ENCODE measurements around the gene ASGR1.

ASGR1 gene

GRCh38 chr17:7179317-7180254 is at the start of gene ASGR1:
Gene ASGR1 (minus strand): TSS chr17:7179370. CDS start chr17:7178563, 807 bp downstream.
- Mint-ChIP-seq H3K4me1 (peaks cover 10 to 21% of the 10 kb centered on the region in 2 donors), H3K9me3 (no peaks in the 10 kb centered on the region), H3K27me3 (peaks cover 10 to 11% of the 10 kb centered on the region in 2 donors), H3K36me3 (no peaks in the 10 kb centered on the region), H3K4me3 (peak within 1 kb of the TSS; percentile 22 to 38), H3K27ac (no peak within 1 kb of the TSS)
- no peak for DNase-seq
- no peak for ATAC-seq (replicated peaks)

- Mint-ChIP-seq H3K4me1 (peaks cover 25 to 34% of the 10 kb centered on the region in 2 donors), H3K27ac (no peak overlapping the region), H3K36me3 (peaks cover 55 to 65% of the 10 kb centered on the region in 2 donors), H3K4me3 (no peak overlapping the region), H3K27me3 (no peaks in the 10 kb centered on the region), H3K9me3 (no peaks in the 10 kb centered on the region)
- no peak for ATAC-seq (replicated peaks)
- no peak for DNase-seq
Measured at GRCh38 chr17:7228920-7229319, 49.8 kb upstream of the ASGR1 start.

GRCh38 chr17:7226721-7227710 is 47.8 kb upstream of the ASGR1 start:
- DNase-seq, result no peak
- Mint-ChIP-seq H3K27ac (no peak overlapping the region), H3K4me1 (peaks cover 15 to 21% of the 10 kb centered on the region in 2 donors), H3K9me3 (no peaks in the 10 kb centered on the region), H3K4me3 (no peak overlapping the region), H3K27me3 (no peaks in the 10 kb centered on the region), H3K36me3 (peaks cover 55 to 72% of the 10 kb centered on the region in 2 donors)
- ATAC-seq (replicated peaks), result no peak

- DNase-seq, result no peak
- ATAC-seq (replicated peaks), result no peak
- Mint-ChIP-seq H3K4me1 (peaks cover 20 to 28% of the 10 kb centered on the region in 2 donors), H3K36me3 (peaks cover 59 to 78% of the 10 kb centered on the region in 2 donors), H3K9me3 (no peaks in the 10 kb centered on the region), H3K4me3 (no peak overlapping the region), H3K27ac (peak overlapping the region; percentile 25), H3K27me3 (no peaks in the 10 kb centered on the region)
Measured at GRCh38 chr17:7225711-7226331, 46.7 kb upstream of the ASGR1 start.

GRCh38 chr17:7224661-7225111 is 45.5 kb upstream of the ASGR1 start:
- Mint-ChIP-seq H3K9me3 (no peaks in the 10 kb centered on the region), H3K36me3 (peaks cover 54 to 75% of the 10 kb centered on the region in 2 donors), H3K4me1 (peaks cover 24 to 37% of the 10 kb centered on the region in 2 donors), H3K27ac (peak overlapping the region; percentile 14), H3K27me3 (no peaks in the 10 kb centered on the region), H3K4me3 (no peak overlapping the region)
- ATAC-seq (replicated peaks) (no peak), DNase-seq (no peak)

GRCh38 chr17:7224110-7224509 is 44.9 kb upstream of the ASGR1 start:
- Mint-ChIP-seq H3K27ac (peak overlapping the region; percentile 68), H3K9me3 (no peaks in the 10 kb centered on the region), H3K4me3 (no peak overlapping the region), H3K27me3 (no peaks in the 10 kb centered on the region), H3K36me3 (peaks cover 49 to 70% of the 10 kb centered on the region in 2 donors), H3K4me1 (peaks cover 27 to 42% of the 10 kb centered on the region in 2 donors)
- DNase-seq (no peak), ATAC-seq (replicated peaks) (no peak)

GRCh38 chr17:7223375-7223774 is 44.2 kb upstream of the ASGR1 start:
- Mint-ChIP-seq H3K27ac (peak overlapping the region; percentile 68), H3K36me3 (peaks cover 43 to 63% of the 10 kb centered on the region in 2 donors), H3K27me3 (no peaks in the 10 kb centered on the region), H3K9me3 (no peaks in the 10 kb centered on the region), H3K4me3 (no peak overlapping the region), H3K4me1 (peaks cover 34 to 45% of the 10 kb centered on the region in 2 donors)
- ATAC-seq (replicated peaks) (no peak), DNase-seq (no peak)

- Mint-ChIP-seq H3K4me1 (peaks cover 35 to 45% of the 10 kb centered on the region in 2 donors), H3K27me3 (no peaks in the 10 kb centered on the region), H3K36me3 (peaks cover 38 to 59% of the 10 kb centered on the region in 2 donors), H3K27ac (no peak overlapping the region), H3K4me3 (no peak overlapping the region), H3K9me3 (no peaks in the 10 kb centered on the region)
- no peak for DNase-seq
- ATAC-seq (replicated peaks), result no peak
Measured at GRCh38 chr17:7222972-7223292, 43.8 kb upstream of the ASGR1 start.

GRCh38 chr17:7222093-7222971 is 43.2 kb upstream of the ASGR1 start:
- peak overlapping the region in 1 of 2 donors; percentile 7 for H3K4me3 Mint-ChIP-seq
- H3K4me1 Mint-ChIP-seq, result peaks cover 38 to 48% of the 10 kb centered on the region in 2 donors
- H3K27me3 Mint-ChIP-seq, result no peaks in the 10 kb centered on the region
- H3K9me3 Mint-ChIP-seq, result no peaks in the 10 kb centered on the region
- H3K36me3 Mint-ChIP-seq, result peaks cover 34 to 55% of the 10 kb centered on the region in 2 donors
- H3K27ac Mint-ChIP-seq, result peak overlapping the region; percentile 99
- ATAC-seq (replicated peaks) (no peak), DNase-seq (no peak)

- Mint-ChIP-seq H3K9me3 (no peaks in the 10 kb centered on the region), H3K36me3 (peaks cover 29 to 47% of the 10 kb centered on the region in 2 donors), H3K27ac (peak overlapping the region; percentile 99), H3K27me3 (no peaks in the 10 kb centered on the region), H3K4me3 (peak overlapping the region; percentile 99), H3K4me1 (peaks cover 42 to 52% of the 10 kb centered on the region in 2 donors)
- DNase-seq (no peak), ATAC-seq (replicated peaks) (no peak)
Measured at GRCh38 chr17:7221278-7222092, 42.3 kb upstream of the ASGR1 start.

GRCh38 chr17:7220593-7221277 is 41.6 kb upstream of the ASGR1 start:
- DNase-seq, result peak; percentile 46
- Mint-ChIP-seq H3K4me1 (peaks cover 49 to 60% of the 10 kb centered on the region in 2 donors), H3K4me3 (peak overlapping the region; percentile 99), H3K27me3 (no peaks in the 10 kb centered on the region), H3K27ac (peak overlapping the region; percentile 99), H3K36me3 (peaks cover 27 to 43% of the 10 kb centered on the region in 2 donors), H3K9me3 (no peaks in the 10 kb centered on the region)
- peak; percentile 38 to 55 for ATAC-seq (replicated peaks)
